HG03103 (cell line): ENCODE data around the gene KLHL33.

ENCODE experiments used
- ATAC-seq: cut with Tn5 transposase; IDR thresholded peaks from one replicate; pipeline ENCODE4 v1.9.1; 2021; ENCODE audit warnings: low read depth; ENCODE audit not compliant: unreplicated experiment

The KLHL33 gene

GRCh38 chr14:20435582-20436362 lies at the start of gene KLHL33:
TSS of gene KLHL33 (minus strand) at chr14:20436166. CDS start at chr14:20435811, 355 bp downstream.
- no peak for ATAC-seq

GRCh38 chr14:20482382-20482781 lies 46.4 kb upstream of the KLHL33 start:
- no peak for ATAC-seq

GRCh38 chr14:20478894-20479293 lies 42.9 kb upstream of the KLHL33 start:
- ATAC-seq, result no peak

- ATAC-seq, result no peak
Observed at GRCh38 chr14:20477211-20477876, 41.4 kb upstream of the KLHL33 start.

GRCh38 chr14:20476776-20477175 lies 40.8 kb upstream of the KLHL33 start:
- no peak for ATAC-seq

- no peak for ATAC-seq
Observed at GRCh38 chr14:20472536-20473169, 36.7 kb upstream of the KLHL33 start.

- ATAC-seq, result no peak
Observed at GRCh38 chr14:20470603-20470901, 34.6 kb upstream of the KLHL33 start.

- ATAC-seq, result peak; percentile 25
Observed at GRCh38 chr14:20469890-20470602, 34.1 kb upstream of the KLHL33 start.

GRCh38 chr14:20469242-20469889 lies 33.4 kb upstream of the KLHL33 start, which contains the start of gene PNP:
TSS of gene PNP (plus strand) at chr14:20469406. CDS start at chr14:20469525, 119 bp downstream.
- ATAC-seq, result peak; percentile 93

- ATAC-seq, result no peak
Observed at GRCh38 chr14:20468764-20469241, 32.8 kb upstream of the KLHL33 start.

- peak; percentile 93 for ATAC-seq
Observed at GRCh38 chr14:20461225-20462141, 25.5 kb upstream of the KLHL33 start, which contains the start of gene PIP4P1. TSS of gene PIP4P1 (minus strand) at chr14:20461434. CDS start at chr14:20461325, 109 bp downstream.

GRCh38 chr14:20460458-20461224 lies 24.7 kb upstream of the KLHL33 start:
- peak; percentile 2 for ATAC-seq

- ATAC-seq, result no peak
Observed at GRCh38 chr14:20458031-20458789, 22.2 kb upstream of the KLHL33 start.

GRCh38 chr14:20456971-20457370 lies 21.0 kb upstream of the KLHL33 start:
- no peak for ATAC-seq

GRCh38 chr14:20455355-20456300 lies 19.7 kb upstream of the KLHL33 start:
- peak; percentile 39 for ATAC-seq

GRCh38 chr14:20454516-20455354 lies 18.8 kb upstream of the KLHL33 start, which contains the start of the genes APEX1 and OSGEP:
TSS of gene APEX1 (plus strand) at chr14:20455226. CDS start at chr14:20455646, 420 bp downstream.
TSS of gene OSGEP (minus strand) at chr14:20454812. CDS start at chr14:20454683, 129 bp downstream.
- peak; percentile 83 for ATAC-seq
